GM21529 (cell line): ENCODE measurements around the gene FUT8.

ENCODE experiments used
- ATAC-seq: cut with Tn5 transposase; IDR thresholded peaks from one replicate; pipeline ENCODE4 v1.9.1; 2021; ENCODE audit not compliant: unreplicated experiment

Gene FUT8

GRCh38 chr14:65491274-65491673 is 78.7 kb downstream of the FUT8 start:
- no peak for ATAC-seq

GRCh38 chr14:65492266-65492665 is 79.7 kb downstream of the FUT8 start:
- no peak for ATAC-seq

- ATAC-seq = no peak
These were observed 82.7 kb downstream of the FUT8 start for GRCh38 chr14:65495196-65495595.

GRCh38 chr14:65496178-65496993 is 83.9 kb downstream of the FUT8 start:
- no peak for ATAC-seq

GRCh38 chr14:65499138-65499537 is 86.6 kb downstream of the FUT8 start:
- ATAC-seq = no peak

GRCh38 chr14:65500075-65500474 is 87.5 kb downstream of the FUT8 start:
- no peak for ATAC-seq

- no peak for ATAC-seq
These were observed 88.8 kb downstream of the FUT8 start for GRCh38 chr14:65501328-65501727.

- ATAC-seq = peak; percentile 53
These were observed 90.2 kb downstream of the FUT8 start for GRCh38 chr14:65502676-65503124.

- ATAC-seq = no peak
These were observed 91.2 kb downstream of the FUT8 start for GRCh38 chr14:65503771-65504170.

GRCh38 chr14:65506801-65507200 is 94.3 kb downstream of the FUT8 start:
- no peak for ATAC-seq

- ATAC-seq = no peak
These were observed 97.3 kb downstream of the FUT8 start for GRCh38 chr14:65509842-65510241.

GRCh38 chr14:65513671-65514070 is 101.1 kb downstream of the FUT8 start:
- ATAC-seq = no peak

- no peak for ATAC-seq
These were observed 105.4 kb downstream of the FUT8 start for GRCh38 chr14:65517635-65518542.

GRCh38 chr14:65528069-65528468 is 115.5 kb downstream of the FUT8 start:
- no peak for ATAC-seq

- no peak for ATAC-seq
These were observed 118.6 kb downstream of the FUT8 start for GRCh38 chr14:65531148-65531547.

GRCh38 chr14:65533736-65534404 is 121.3 kb downstream of the FUT8 start:
- no peak for ATAC-seq

- no peak for ATAC-seq
These were observed 124.4 kb downstream of the FUT8 start for GRCh38 chr14:65536781-65537423.

GRCh38 chr14:65548878-65549277 is 136.3 kb downstream of the FUT8 start:
- no peak for ATAC-seq

GRCh38 chr14:65549429-65549828 is 136.9 kb downstream of the FUT8 start:
- no peak for ATAC-seq

- no peak for ATAC-seq
These were observed 138.5 kb downstream of the FUT8 start for GRCh38 chr14:65550779-65551643.
